PC-3 (cell line): ENCODE results near the gene ZRANB2. TPM values are rescaled to one million over a fixed set of nuclear protein-coding genes. Genes with fewer than 3 reads are reported as not detected.

Source experiments
- ATAC-seq: fragments of 200-7000 bp; cut with Tn5 transposase; 2 replicates; pipeline ENCODE4 v1.9.1; 2020; ENCODE audit warnings: mild to moderate bottlenecking, moderate library complexity
- BruUV-seq: library from RNA; stranded (reverse); fragments of 400-500 nt; replicated peaks from 2 replicates; lab custom pipeline; 2021; lab: Mats Ljungman, UMichigan
- CTCF ChIA-PET: fragments of 300-600 bp; sonication (Branson Sonifier 250); formaldehyde crosslinking; loops from one replicate; lab custom pipeline; 2022; ENCODE audit warnings: antibody characterized with exemption; lab: Charles Lee
- POLR2A ChIA-PET: fragments of 300-600 bp; sonication (Branson Sonifier 250); formaldehyde crosslinking; loops from one replicate; lab custom pipeline; 2022; ENCODE audit warnings: antibody characterized with exemption; ENCODE audit not compliant: unreplicated experiment; lab: Charles Lee
- DNase-seq: peaks from one replicate; pipeline ENCODE4 v3.0.0-alpha.2; 2015
- H2AFZ ChIP-seq: fragments of 300-600 bp; sonication (generic); 2 replicates; pipeline ENCODE4 v1.6.0; 2016; ENCODE audit warnings: antibody characterized with exemption, low read length
- H3F3A ChIP-seq: fragments of 300-600 bp; sonication (generic); one replicate; pipeline ENCODE4 v1.6.0; 2017; ENCODE audit warnings: antibody characterized with exemption, low read length, control low read depth, mild to moderate bottlenecking; ENCODE audit not compliant: unreplicated experiment
- H3K27ac ChIP-seq: fragments of 300-600 bp; sonication (generic); 2 replicates; pipeline ENCODE4 v1.5.1; 2016; ENCODE audit warnings: mild to moderate bottlenecking, low read length
- H3K27me3 ChIP-seq: fragments of 300-600 bp; sonication (generic); 2 replicates; pipeline ENCODE4 v1.6.1; 2016; ENCODE audit warnings: low read length, mixed read lengths
- H3K36me3 ChIP-seq: fragments of 300-600 bp; sonication (generic); 2 replicates; pipeline ENCODE4 v1.6.1; 2016; ENCODE audit warnings: low read depth, mixed run types, low read length, mixed read lengths
- H3K4me1 ChIP-seq: fragments of 300-600 bp; sonication (generic); 2 replicates; pipeline ENCODE4 v1.5.1; 2016; ENCODE audit warnings: low read length; ENCODE audit not compliant: insufficient read depth
- H3K4me2 ChIP-seq: fragments of 300-600 bp; sonication (generic); 2 replicates; pipeline ENCODE4 v1.6.0; 2016; ENCODE audit warnings: low read length
- H3K4me3 ChIP-seq: fragments of 300-600 bp; sonication (generic); 2 replicates; pipeline ENCODE4 v1.5.1; 2016; ENCODE audit warnings: mild to moderate bottlenecking, low read length, mixed read lengths
- H3K79me2 ChIP-seq: fragments of 300-600 bp; sonication (generic); 2 replicates; pipeline ENCODE4 v1.6.1; 2017; ENCODE audit warnings: low read length, mixed read lengths
- H3K9ac ChIP-seq: fragments of 300-600 bp; sonication (generic); 2 replicates; pipeline ENCODE4 v1.6.0; 2016; ENCODE audit warnings: mild to moderate bottlenecking, low read length
- H3K9me2 ChIP-seq: fragments of 300-600 bp; sonication (generic); replicated peaks from 2 replicates; pipeline ENCODE4 v1.6.1; 2016; ENCODE audit warnings: mixed run types, low read length, mixed read lengths
- H3K9me3 ChIP-seq: fragments of 300-600 bp; sonication (generic); 2 replicates; pipeline ENCODE4 v1.6.1; 2016; ENCODE audit warnings: low read length, mixed read lengths
- H4K20me1 ChIP-seq: fragments of 300-600 bp; sonication (generic); 2 replicates; pipeline ENCODE4 v1.6.1; 2016; ENCODE audit warnings: low read length, mixed read lengths
- EZH2 ChIP-seq: fragments of 300-600 bp; sonication (generic); IDR thresholded peaks from one replicate; pipeline ENCODE4 v1.6.1; 2017; ENCODE audit warnings: antibody characterized with exemption, mild to moderate bottlenecking, low read length; ENCODE audit not compliant: unreplicated experiment
- EZH2phosphoT487 ChIP-seq: fragments of 300-600 bp; sonication (generic); IDR thresholded peaks from 2 replicates; pipeline ENCODE4 v1.6.1; 2018; ENCODE audit warnings: mild to moderate bottlenecking, antibody characterized with exemption, low read length, borderline replicate concordance
- intact Hi-C: fragments of 100-400 bp; cut with micrococcal nuclease; formaldehyde crosslinking; loops from 2 replicates; pipeline ENCODE4 v1.9.0; 2023
- total RNA-seq: library from RNA; depleted of rRNA; stranded (reverse); fragments of >200 nt; gene quantifications from 2 replicates; pipeline ENCODE4 v1.2.3, GENCODE V29; 2014
- TF ChIP-seq, protein P1 (sequence below): fragments of 300-600 bp; sonication (generic); conservative IDR thresholded peaks from 2 replicates; pipeline ENCODE4 v1.5.1; 2017; ENCODE audit warnings: antibody characterized with exemption, low read depth, mild to moderate bottlenecking, low read length

ZRANB2 gene
- total RNA-seq, 1 experiment from 2014 or later: 38.7 TPM

DNA sequence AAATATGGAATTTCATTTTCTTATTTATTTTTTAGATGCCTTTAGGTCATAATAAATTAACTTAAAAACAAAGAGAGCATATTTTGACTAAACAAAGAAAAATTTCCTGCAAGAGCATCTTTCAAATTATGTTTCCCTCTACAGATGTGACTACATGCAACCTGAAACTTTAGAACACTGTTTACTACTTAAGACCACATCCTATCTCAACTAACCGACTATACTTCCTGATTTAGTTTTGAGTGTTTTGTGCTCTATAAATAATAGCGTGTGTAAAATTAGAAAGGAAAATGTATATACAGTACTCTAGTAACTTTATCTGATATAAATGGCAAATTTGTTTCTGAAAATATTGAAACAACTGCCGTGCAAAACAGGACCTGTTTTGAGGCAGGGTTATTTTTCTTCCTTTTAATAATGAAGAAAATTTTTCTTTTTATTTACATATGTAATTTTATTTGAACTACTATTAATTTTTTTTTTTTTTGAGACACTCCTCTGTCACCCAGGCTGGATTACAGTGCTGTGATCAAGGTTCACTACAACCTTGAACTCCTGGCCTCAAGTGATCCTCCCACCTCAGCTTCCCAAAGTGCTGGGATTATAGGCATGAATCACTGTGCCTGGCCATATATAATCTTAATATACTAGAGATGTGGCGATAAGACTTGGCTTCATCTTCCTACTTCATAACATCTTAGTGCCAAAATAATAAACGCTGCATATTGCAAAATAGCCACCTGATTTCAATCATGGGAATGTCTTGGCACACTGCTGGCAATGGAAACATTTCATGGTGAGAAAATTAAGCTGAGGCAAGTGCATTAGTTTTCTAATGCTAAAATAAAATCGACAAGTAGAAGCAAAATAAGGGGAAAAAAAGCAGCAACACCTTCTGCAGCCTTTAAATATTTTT, 12.3 kb downstream of the ZRANB2 start:
- peaks cover 14% of the 10 kb centered on the region; the same call in 1 of the 2 replicates for H3K79me2 ChIP-seq
- POLR2A ChIA-PET: no interaction called here
- intact Hi-C loops: no loop called here

DNA sequence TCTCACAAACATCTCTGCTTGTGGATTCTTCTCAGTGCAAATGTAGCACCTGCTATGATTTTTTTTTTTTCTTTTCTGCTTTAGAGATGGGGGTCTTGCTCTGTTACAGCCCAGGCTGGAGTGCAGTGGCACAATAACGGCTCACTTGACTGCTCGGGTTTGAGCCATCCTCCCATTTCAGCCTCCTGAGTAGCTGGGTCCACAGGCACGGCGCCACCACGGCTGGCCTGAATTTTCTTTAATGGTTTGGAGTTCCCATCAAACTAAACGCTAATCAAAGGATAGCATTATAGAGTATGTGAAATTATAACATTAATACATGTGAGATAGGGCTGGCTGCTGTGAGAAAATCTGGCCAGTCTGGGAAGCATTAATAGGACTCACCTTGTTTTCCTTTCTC, 26.0 kb downstream of the ZRANB2 start:
- POLR2A ChIA-PET: no interaction called here
- no peaks in the 10 kb centered on the region for H3K4me1 ChIP-seq
- H3K27me3 ChIP-seq: 0 out of 2 replicates have a peak, but pooled peaks cover under 1% of the 10 kb centered on the region
- intact Hi-C loops: no loop called here
- H4K20me1 ChIP-seq: no peaks in the 10 kb centered on the region
- no peak overlapping the region for H3K27ac ChIP-seq
- no peaks in the 10 kb centered on the region for H3K79me2 ChIP-seq
- BruUV-seq: TSS peak; percentile 3
- TF ChIP-seq EZH2 (no peak), EZH2phosphoT487 (no peak)
- TF ChIP-seq, protein P1, sequence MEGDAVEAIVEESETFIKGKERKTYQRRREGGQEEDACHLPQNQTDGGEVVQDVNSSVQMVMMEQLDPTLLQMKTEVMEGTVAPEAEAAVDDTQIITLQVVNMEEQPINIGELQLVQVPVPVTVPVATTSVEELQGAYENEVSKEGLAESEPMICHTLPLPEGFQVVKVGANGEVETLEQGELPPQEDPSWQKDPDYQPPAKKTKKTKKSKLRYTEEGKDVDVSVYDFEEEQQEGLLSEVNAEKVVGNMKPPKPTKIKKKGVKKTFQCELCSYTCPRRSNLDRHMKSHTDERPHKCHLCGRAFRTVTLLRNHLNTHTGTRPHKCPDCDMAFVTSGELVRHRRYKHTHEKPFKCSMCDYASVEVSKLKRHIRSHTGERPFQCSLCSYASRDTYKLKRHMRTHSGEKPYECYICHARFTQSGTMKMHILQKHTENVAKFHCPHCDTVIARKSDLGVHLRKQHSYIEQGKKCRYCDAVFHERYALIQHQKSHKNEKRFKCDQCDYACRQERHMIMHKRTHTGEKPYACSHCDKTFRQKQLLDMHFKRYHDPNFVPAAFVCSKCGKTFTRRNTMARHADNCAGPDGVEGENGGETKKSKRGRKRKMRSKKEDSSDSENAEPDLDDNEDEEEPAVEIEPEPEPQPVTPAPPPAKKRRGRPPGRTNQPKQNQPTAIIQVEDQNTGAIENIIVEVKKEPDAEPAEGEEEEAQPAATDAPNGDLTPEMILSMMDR: no peak
- no peak for DNase-seq
- no peak overlapping the region for H3K4me2 ChIP-seq
- CTCF ChIA-PET: no interaction called here
- H3K4me3 ChIP-seq: no peak overlapping the region
- H3K9me3 ChIP-seq: no peaks in the 10 kb centered on the region
- H3K9me2 ChIP-seq: no peaks in the 10 kb centered on the region
- H3F3A ChIP-seq: no peaks in the 10 kb centered on the region
- peaks cover 9% of the 10 kb centered on the region; the same call in 1 of the 2 replicates for H3K36me3 ChIP-seq
- H2AFZ ChIP-seq: no peak overlapping the region
- ATAC-seq: no peak; the same call in 1 of the 2 replicates
- no peak overlapping the region for H3K9ac ChIP-seq

More for the DNA sequence above, 12.3 kb downstream of the ZRANB2 start:
- peaks cover 8% of the 10 kb centered on the region for H4K20me1 ChIP-seq
- no peak for TF ChIP-seq EZH2
- TF ChIP-seq, protein P1: no peak
- H3K36me3 ChIP-seq: peaks cover 89% of the 10 kb centered on the region
- H3F3A ChIP-seq: no peaks in the 10 kb centered on the region
- H2AFZ ChIP-seq: no peak overlapping the region
- no peak overlapping the region for H3K4me2 ChIP-seq
- H3K9ac ChIP-seq: no peak overlapping the region
- no peak overlapping the region for H3K4me3 ChIP-seq
- no peaks in the 10 kb centered on the region for H3K9me3 ChIP-seq
- H3K27me3 ChIP-seq: no peaks in the 10 kb centered on the region
- DNase-seq: no peak
- CTCF ChIA-PET: no interaction called here
- H3K9me2 ChIP-seq: no peaks in the 10 kb centered on the region
- ATAC-seq: no peak
- no TSS peak for BruUV-seq
- no peak overlapping the region for H3K27ac ChIP-seq
- no peaks in the 10 kb centered on the region for H3K4me1 ChIP-seq

DNA sequence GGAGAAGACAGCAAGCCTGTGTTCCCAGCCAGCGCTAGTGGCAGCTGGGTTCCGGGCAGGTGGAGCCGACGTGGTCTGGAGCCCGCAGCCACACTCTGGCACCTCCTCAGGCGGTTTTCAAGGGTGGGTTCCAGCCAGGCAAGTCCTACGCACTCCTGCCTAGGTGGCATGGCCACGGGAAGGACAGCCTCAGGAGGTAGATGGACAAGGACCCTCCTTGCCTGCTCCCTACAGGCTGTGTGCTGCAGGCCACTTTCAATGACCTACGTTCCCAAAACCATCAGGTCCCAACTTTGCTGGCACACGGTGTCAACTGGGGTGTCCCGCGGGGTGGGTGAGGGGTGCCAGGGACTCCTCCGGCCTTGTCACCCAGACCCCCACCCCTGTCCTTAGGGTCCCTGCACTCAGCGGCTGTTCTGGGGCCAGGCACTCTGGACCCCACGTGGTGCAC, 26.5 kb downstream of the ZRANB2 start:
- Histone ChIP-seq H3K27me3 (peaks cover 5% of the 10 kb centered on the region), H4K20me1 (no peaks in the 10 kb centered on the region), H3K9ac (no peak overlapping the region), H3K36me3 (peaks cover 8% of the 10 kb centered on the region; the same call in 1 of the 2 replicates), H3K4me1 (no peaks in the 10 kb centered on the region), H3K4me2 (no peak overlapping the region), H3K79me2 (no peaks in the 10 kb centered on the region), H3F3A (no peaks in the 10 kb centered on the region), H3K9me3 (no peaks in the 10 kb centered on the region), H2AFZ (no peak overlapping the region), H3K27ac (no peak overlapping the region), H3K9me2 (no peaks in the 10 kb centered on the region), H3K4me3 (no peak overlapping the region)
- TF ChIP-seq EZH2: no peak
- ATAC-seq: no peak; the same call in 1 of the 2 replicates
- intact Hi-C loops: no loop called here
- no TSS peak for BruUV-seq
- POLR2A ChIA-PET: no interaction called here
- no peak for DNase-seq
- CTCF ChIA-PET: no interaction called here
